ENCODE data around the gene INPP5B.

INPP5B gene

GRCh38 chr1:37884145-37884544 is 62.7 kb downstream of the INPP5B start:
- Mint-ChIP-seq H3K36me3 (ENCODE audit: low read depth) (peaks cover 49% of the 10 kb centered on the region), H3K4me3 (no peak overlapping the region), H3K9me3 (no peaks in the 10 kb centered on the region), H3K27me3 (no peaks in the 10 kb centered on the region), H3K27ac (peak overlapping the region; percentile 44), H3K4me1 (peaks cover 4% of the 10 kb centered on the region)
- no peak for ATAC-seq
- no peak for DNase-seq

GRCh38 chr1:37883671-37884070 is 63.2 kb downstream of the INPP5B start:
- Mint-ChIP-seq H3K9me3 (no peaks in the 10 kb centered on the region), H3K27me3 (no peaks in the 10 kb centered on the region), H3K36me3 (ENCODE audit: low read depth) (peaks cover 49% of the 10 kb centered on the region), H3K4me3 (no peak overlapping the region), H3K27ac (peak overlapping the region; percentile 1), H3K4me1 (peaks cover 4% of the 10 kb centered on the region)
- no peak for ATAC-seq
- DNase-seq = no peak

- Mint-ChIP-seq H3K4me3 (no peak overlapping the region), H3K36me3 (ENCODE audit: low read depth) (peaks cover 33% of the 10 kb centered on the region)
Measured at GRCh38 chr1:37879865-37880264, 67.0 kb downstream of the INPP5B start.

GRCh38 chr1:37878071-37878470 is 68.8 kb downstream of the INPP5B start:
- H3K27ac Mint-ChIP-seq = no peak overlapping the region
- DNase-seq (no peak), ATAC-seq (no peak)
- no peaks in the 10 kb centered on the region for H3K9me3 Mint-ChIP-seq
- H3K36me3 Mint-ChIP-seq (ENCODE audit: low read depth) = peaks cover 36% of the 10 kb centered on the region
- H3K4me1 Mint-ChIP-seq = no peaks in the 10 kb centered on the region
- H3K27me3 Mint-ChIP-seq = no peaks in the 10 kb centered on the region
- no peak overlapping the region for H3K4me3 Mint-ChIP-seq

More at GRCh38 chr1:37879865-37880264, 67.0 kb downstream of the INPP5B start:
- ATAC-seq (no peak), DNase-seq (no peak)
- H3K27me3 Mint-ChIP-seq = no peaks in the 10 kb centered on the region
- peaks cover 4% of the 10 kb centered on the region for H3K4me1 Mint-ChIP-seq
- no peaks in the 10 kb centered on the region for H3K9me3 Mint-ChIP-seq
- H3K27ac Mint-ChIP-seq = no peak overlapping the region

- DNase-seq = no peak
- peaks cover 29% of the 10 kb centered on the region for H3K36me3 Mint-ChIP-seq (ENCODE audit: low read depth)
- ATAC-seq = no peak
- H3K4me1 Mint-ChIP-seq = no peaks in the 10 kb centered on the region
- no peaks in the 10 kb centered on the region for H3K9me3 Mint-ChIP-seq
- H3K27ac Mint-ChIP-seq = no peak overlapping the region
- no peaks in the 10 kb centered on the region for H3K27me3 Mint-ChIP-seq
- H3K4me3 Mint-ChIP-seq = no peak overlapping the region
Measured at GRCh38 chr1:37875833-37876232, 71.0 kb downstream of the INPP5B start.

GRCh38 chr1:37872692-37873091 is 74.2 kb downstream of the INPP5B start:
- Mint-ChIP-seq H3K36me3 (ENCODE audit: low read depth) (peaks cover 32% of the 10 kb centered on the region), H3K27ac (no peak overlapping the region), H3K4me3 (no peak overlapping the region), H3K4me1 (no peaks in the 10 kb centered on the region), H3K27me3 (no peaks in the 10 kb centered on the region), H3K9me3 (no peaks in the 10 kb centered on the region)
- ATAC-seq (no peak), DNase-seq (no peak)

- H3K4me3 Mint-ChIP-seq = no peak overlapping the region
- DNase-seq = no peak
- H3K9me3 Mint-ChIP-seq = no peaks in the 10 kb centered on the region
- H3K36me3 Mint-ChIP-seq (ENCODE audit: low read depth) = peaks cover 33% of the 10 kb centered on the region
- peaks cover 9% of the 10 kb centered on the region for H3K4me1 Mint-ChIP-seq
- peak overlapping the region; percentile 46 for H3K27ac Mint-ChIP-seq
- H3K27me3 Mint-ChIP-seq = no peaks in the 10 kb centered on the region
- ATAC-seq = no peak
Measured at GRCh38 chr1:37868466-37868865, 78.4 kb downstream of the INPP5B start.

GRCh38 chr1:37867784-37868183 is 79.1 kb downstream of the INPP5B start:
- no peak overlapping the region for H3K4me3 Mint-ChIP-seq
- H3K27me3 Mint-ChIP-seq = no peaks in the 10 kb centered on the region
- DNase-seq (no peak), ATAC-seq (no peak)
- H3K27ac Mint-ChIP-seq = no peak overlapping the region
- no peaks in the 10 kb centered on the region for H3K9me3 Mint-ChIP-seq
- peaks cover 9% of the 10 kb centered on the region for H3K4me1 Mint-ChIP-seq
- peaks cover 27% of the 10 kb centered on the region for H3K36me3 Mint-ChIP-seq (ENCODE audit: low read depth)

GRCh38 chr1:37866491-37866890 is 80.4 kb downstream of the INPP5B start:
- H3K4me3 Mint-ChIP-seq = no peak overlapping the region
- peaks cover 9% of the 10 kb centered on the region for H3K4me1 Mint-ChIP-seq
- H3K36me3 Mint-ChIP-seq (ENCODE audit: low read depth) = peaks cover 29% of the 10 kb centered on the region
- no peaks in the 10 kb centered on the region for H3K9me3 Mint-ChIP-seq
- no peak for DNase-seq
- peak overlapping the region; percentile 54 for H3K27ac Mint-ChIP-seq
- ATAC-seq = no peak
- H3K27me3 Mint-ChIP-seq = no peaks in the 10 kb centered on the region

GRCh38 chr1:37865348-37866120 is 81.3 kb downstream of the INPP5B start:
- Mint-ChIP-seq H3K4me1 (peaks cover 12% of the 10 kb centered on the region), H3K27ac (peak overlapping the region; percentile 38), H3K27me3 (no peaks in the 10 kb centered on the region), H3K36me3 (ENCODE audit: low read depth) (peaks cover 29% of the 10 kb centered on the region), H3K9me3 (no peaks in the 10 kb centered on the region), H3K4me3 (no peak overlapping the region)
- DNase-seq (peak; percentile 38), ATAC-seq (peak; percentile 93)

GRCh38 chr1:37862330-37862729 is 84.5 kb downstream of the INPP5B start:
- Mint-ChIP-seq H3K27ac (peak overlapping the region; percentile 57), H3K9me3 (no peaks in the 10 kb centered on the region), H3K4me3 (no peak overlapping the region), H3K4me1 (peaks cover 29% of the 10 kb centered on the region), H3K27me3 (no peaks in the 10 kb centered on the region), H3K36me3 (ENCODE audit: low read depth) (peaks cover 23% of the 10 kb centered on the region)
- ATAC-seq (no peak), DNase-seq (no peak)

- H3K36me3 Mint-ChIP-seq (ENCODE audit: low read depth) = peaks cover 31% of the 10 kb centered on the region
- peak overlapping the region; percentile 97 for H3K4me3 Mint-ChIP-seq
- H3K9me3 Mint-ChIP-seq = no peaks in the 10 kb centered on the region
- H3K27me3 Mint-ChIP-seq = no peaks in the 10 kb centered on the region
- no peak overlapping the region for H3K27ac Mint-ChIP-seq
- DNase-seq (no peak), ATAC-seq (no peak)
- H3K4me1 Mint-ChIP-seq = peaks cover 38% of the 10 kb centered on the region
Measured at GRCh38 chr1:37861151-37861550, 85.7 kb downstream of the INPP5B start.

GRCh38 chr1:37860346-37860666 is 86.5 kb downstream of the INPP5B start:
- no peaks in the 10 kb centered on the region for H3K27me3 Mint-ChIP-seq
- peak overlapping the region; percentile 98 for H3K27ac Mint-ChIP-seq
- H3K36me3 Mint-ChIP-seq (ENCODE audit: low read depth) = peaks cover 33% of the 10 kb centered on the region
- peaks cover 41% of the 10 kb centered on the region for H3K4me1 Mint-ChIP-seq
- peak overlapping the region; percentile 97 for H3K4me3 Mint-ChIP-seq
- DNase-seq (no peak), ATAC-seq (no peak)
- no peaks in the 10 kb centered on the region for H3K9me3 Mint-ChIP-seq

GRCh38 chr1:37859507-37860345 is 87.1 kb downstream of the INPP5B start, which contains the start of gene MTF1:
TSS of gene MTF1 (minus strand) at chr1:37859592. CDS start at chr1:37857658, 1,934 bp downstream.
- Mint-ChIP-seq H3K4me3 (peak within 1 kb of the TSS; percentile 97), H3K36me3 (ENCODE audit: low read depth) (peaks cover 34% of the 10 kb centered on the region), H3K27ac (peak within 1 kb of the TSS; percentile 98), H3K4me1 (peaks cover 42% of the 10 kb centered on the region), H3K9me3 (no peaks in the 10 kb centered on the region), H3K27me3 (no peaks in the 10 kb centered on the region)
- DNase-seq = peak; percentile 97
- peak; percentile 99 for ATAC-seq

GRCh38 chr1:37858931-37859506 is 87.8 kb downstream of the INPP5B start:
- H3K4me1 Mint-ChIP-seq = peaks cover 46% of the 10 kb centered on the region

More at GRCh38 chr1:37858931-37859506, 87.8 kb downstream of the INPP5B start:
- no peak for ATAC-seq
- H3K27me3 Mint-ChIP-seq = no peaks in the 10 kb centered on the region
- H3K36me3 Mint-ChIP-seq (ENCODE audit: low read depth) = peaks cover 31% of the 10 kb centered on the region
- DNase-seq = no peak
- no peaks in the 10 kb centered on the region for H3K9me3 Mint-ChIP-seq
- peak overlapping the region; percentile 97 for H3K4me3 Mint-ChIP-seq
- peak overlapping the region; percentile 98 for H3K27ac Mint-ChIP-seq
